Stromal cell of bone marrow (primary cell): ENCODE data around the gene INO80.
"Not testable (repeated sequence)": the region's sequence is repeated elsewhere in the genome, so short reads cannot be mapped to it uniquely, and the experiment has no call there.

ENCODE experiments used
- DNase-seq: peaks from one replicate; pipeline ENCODE4 v3.0.0-alpha.2; 2012; ENCODE audit warnings: low read depth

The INO80 gene

GRCh38 chr15:41116116-41116961 is at the start of gene INO80:
TSS of gene INO80 (minus strand) at chr15:41116280. CDS start at chr15:41096310, 19,970 bp downstream.
- DNase-seq = peak; percentile 98

- DNase-seq = no peak
Observed at GRCh38 chr15:41161736-41162135, 45.7 kb upstream of the INO80 start.

- no peak for DNase-seq
Observed at GRCh38 chr15:41161336-41161735, 45.3 kb upstream of the INO80 start.

- DNase-seq = no peak
Observed at GRCh38 chr15:41160639-41161315, 44.7 kb upstream of the INO80 start.

GRCh38 chr15:41154412-41154811 is 38.3 kb upstream of the INO80 start:
- DNase-seq = no peak

GRCh38 chr15:41153733-41154132 is 37.7 kb upstream of the INO80 start:
- DNase-seq = no peak

- DNase-seq = no peak
Observed at GRCh38 chr15:41151451-41152005, 35.4 kb upstream of the INO80 start.

- DNase-seq = no peak
Observed at GRCh38 chr15:41150279-41150678, 34.2 kb upstream of the INO80 start.

GRCh38 chr15:41148065-41148464 is 32.0 kb upstream of the INO80 start:
- no peak for DNase-seq

GRCh38 chr15:41139619-41140018 is 23.5 kb upstream of the INO80 start:
- no peak for DNase-seq

- DNase-seq = not testable (repeated sequence)
Observed at GRCh38 chr15:41139112-41139511, 23.0 kb upstream of the INO80 start.

GRCh38 chr15:41135580-41135979 is 19.5 kb upstream of the INO80 start:
- not testable (repeated sequence) for DNase-seq

- no peak for DNase-seq
Observed at GRCh38 chr15:41133454-41133853, 17.4 kb upstream of the INO80 start.

- DNase-seq = not testable (repeated sequence)
Observed at GRCh38 chr15:41132094-41132493, 16.0 kb upstream of the INO80 start.

GRCh38 chr15:41128174-41128902 is 12.3 kb upstream of the INO80 start:
- DNase-seq = no peak

GRCh38 chr15:41125931-41126642 is 10.0 kb upstream of the INO80 start:
- DNase-seq = no peak

- no peak for DNase-seq
Observed at GRCh38 chr15:41125063-41125669, 9.1 kb upstream of the INO80 start.

- no peak for DNase-seq
Observed at GRCh38 chr15:41124058-41124457, 8.0 kb upstream of the INO80 start.

GRCh38 chr15:41122849-41123248 is 6.8 kb upstream of the INO80 start:
- no peak for DNase-seq

- no peak for DNase-seq
Observed at GRCh38 chr15:41121951-41122350, 5.9 kb upstream of the INO80 start.

- no peak for DNase-seq
Observed at GRCh38 chr15:41116962-41117252, 827 bp upstream of the INO80 start.
